Measurements from ENCODE around the gene TRIM69.
A peak's percentile ranks its signal among the peaks of the same experiment; 100 is the strongest.
"Not testable (repeated sequence)": the region's sequence is repeated elsewhere in the genome, so short reads cannot be mapped to it uniquely, and the experiment has no call there.

TRIM69 gene

DNA sequence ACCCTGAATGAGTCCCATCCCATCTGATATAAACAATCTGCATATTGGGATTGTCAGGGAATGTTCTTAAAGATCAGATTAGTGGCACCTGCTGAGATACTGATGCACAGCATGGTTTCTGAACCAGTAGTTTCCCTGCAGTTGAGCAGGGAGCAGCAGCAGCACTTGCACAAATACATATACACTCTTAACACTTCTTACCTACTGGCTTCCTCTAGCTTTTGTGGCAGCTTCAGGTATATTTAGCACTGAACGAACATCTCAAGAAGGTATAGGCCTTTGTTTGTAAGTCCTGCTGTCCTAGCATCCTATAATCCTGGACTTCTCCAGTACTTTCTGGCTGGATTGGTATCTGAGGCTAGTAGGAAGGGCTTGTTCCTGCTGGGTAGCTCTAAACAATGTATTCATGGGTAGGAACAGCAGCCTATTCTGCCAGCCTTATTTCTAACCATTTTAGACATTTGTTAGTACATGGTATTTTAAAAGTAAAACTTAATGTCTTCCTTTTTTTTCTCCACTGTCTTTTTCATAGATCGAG lies 20.5 kb upstream of the TRIM69 start:
- no peak for DNase-seq
- H3K4me3 ChIP-seq (ENCODE audit: insufficient read depth, low read depth, low read length, poor library complexity, severe bottlenecking), result peak overlapping the region; percentile 100

DNA sequence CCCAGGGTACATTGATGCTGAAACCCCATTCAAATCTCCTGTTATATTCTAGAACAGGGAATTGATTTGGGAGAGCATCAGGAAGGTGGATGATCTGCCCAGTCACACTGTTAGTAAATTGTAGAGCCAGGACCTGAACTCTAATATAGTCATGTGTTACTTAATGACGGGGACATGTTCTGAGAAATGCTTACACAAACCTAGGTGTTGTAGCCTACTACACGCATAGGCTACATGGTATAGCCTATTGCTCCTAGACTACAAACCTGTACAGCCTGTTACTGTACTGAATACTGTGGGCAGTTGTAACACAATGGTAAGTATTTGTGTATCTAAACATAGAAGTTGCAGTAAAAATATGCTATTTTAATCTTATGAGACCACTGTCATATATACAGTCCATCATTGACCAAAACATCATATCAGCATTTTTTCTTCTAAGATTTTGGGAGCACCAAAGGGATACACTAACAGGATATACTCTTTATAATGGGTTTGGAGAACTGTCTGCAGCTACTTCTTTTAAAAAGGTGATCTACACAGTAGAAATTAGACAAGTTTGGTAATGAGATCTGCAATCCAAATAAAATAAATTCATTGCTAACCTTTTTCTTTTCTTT lies 19.2 kb upstream of the TRIM69 start:
- peaks cover 63% of the 10 kb centered on the region for H3K4me1 ChIP-seq (ENCODE audit: control insufficient read depth, insufficient read depth, low read length, poor library complexity, severe bottlenecking)
- peak overlapping the region; percentile 79 for H3K27ac ChIP-seq (ENCODE audit: insufficient read depth, low read length, poor library complexity, severe bottlenecking)
- no peaks in the 10 kb centered on the region for H3K27me3 ChIP-seq (replicated peaks; ENCODE audit: control insufficient read depth, insufficient read depth, low read length, poor library complexity, severe bottlenecking)
- no peak for DNase-seq
- peaks cover 60% of the 10 kb centered on the region for H3K36me3 ChIP-seq (ENCODE audit: control insufficient read depth, insufficient read depth, low read length)
- peak overlapping the region; percentile 100 for H3K4me3 ChIP-seq (ENCODE audit: insufficient read depth, low read depth, low read length, poor library complexity, severe bottlenecking)
- no peaks in the 10 kb centered on the region for H3K9me3 ChIP-seq (ENCODE audit: control insufficient read depth, low read length)

More for the DNA sequence above, 20.5 kb upstream of the TRIM69 start:
- Histone ChIP-seq H3K9me3 (ENCODE audit: control insufficient read depth, low read length) (no peaks in the 10 kb centered on the region), H3K4me1 (ENCODE audit: control insufficient read depth, insufficient read depth, low read length, poor library complexity, severe bottlenecking) (peaks cover 60% of the 10 kb centered on the region), H3K27ac (ENCODE audit: insufficient read depth, low read length, poor library complexity, severe bottlenecking) (peak overlapping the region; percentile 100), H3K27me3 (replicated peaks; ENCODE audit: control insufficient read depth, insufficient read depth, low read length, poor library complexity, severe bottlenecking) (no peaks in the 10 kb centered on the region), H3K36me3 (ENCODE audit: control insufficient read depth, insufficient read depth, low read length) (peaks cover 68% of the 10 kb centered on the region)

DNA sequence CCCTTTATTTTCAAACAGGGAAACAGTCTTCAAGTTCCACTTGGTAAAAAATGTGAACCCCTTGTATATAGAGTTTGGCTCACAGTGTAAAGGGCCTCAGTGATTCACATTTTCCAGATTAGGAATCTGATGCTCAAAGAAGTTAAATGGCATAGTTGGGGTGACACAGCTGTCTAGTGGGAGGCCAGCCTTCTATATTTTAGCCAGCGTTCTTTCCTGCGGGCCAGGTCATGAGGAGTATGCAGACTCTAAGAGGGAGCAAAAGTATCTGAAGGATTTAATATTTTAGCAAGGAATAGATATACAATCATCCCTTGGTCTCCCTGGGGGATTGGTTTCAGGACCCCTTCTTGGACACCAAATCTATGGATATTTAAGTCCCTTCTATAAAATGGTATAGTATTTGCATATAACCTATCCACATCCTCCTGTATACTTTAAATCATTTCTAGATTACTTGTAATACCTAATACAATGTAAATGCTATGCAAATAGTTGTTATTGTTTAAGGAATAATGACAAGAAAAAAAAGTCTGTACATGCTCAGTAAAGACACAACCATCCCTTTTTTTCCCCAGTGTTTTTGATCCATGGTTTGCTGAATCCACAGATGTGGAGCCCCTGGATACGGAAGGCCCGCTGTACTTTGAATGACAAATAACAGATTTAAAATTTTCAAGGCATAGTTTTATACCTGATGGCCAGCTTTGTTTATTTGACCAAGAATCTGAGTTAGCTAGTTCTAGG lies 18.0 kb upstream of the TRIM69 start:
- DNase-seq, result no peak
- H3K4me1 ChIP-seq (ENCODE audit: control insufficient read depth, insufficient read depth, low read length, poor library complexity, severe bottlenecking), result peaks cover 63% of the 10 kb centered on the region
- no peaks in the 10 kb centered on the region for H3K27me3 ChIP-seq (replicated peaks; ENCODE audit: control insufficient read depth, insufficient read depth, low read length, poor library complexity, severe bottlenecking)
- H3K9me3 ChIP-seq (ENCODE audit: control insufficient read depth, low read length), result no peaks in the 10 kb centered on the region
- H3K27ac ChIP-seq (ENCODE audit: insufficient read depth, low read length, poor library complexity, severe bottlenecking), result peak overlapping the region; percentile 79
- peak overlapping the region; percentile 6 for H3K4me3 ChIP-seq (ENCODE audit: insufficient read depth, low read depth, low read length, poor library complexity, severe bottlenecking)
- H3K36me3 ChIP-seq (ENCODE audit: control insufficient read depth, insufficient read depth, low read length), result peaks cover 49% of the 10 kb centered on the region

DNA sequence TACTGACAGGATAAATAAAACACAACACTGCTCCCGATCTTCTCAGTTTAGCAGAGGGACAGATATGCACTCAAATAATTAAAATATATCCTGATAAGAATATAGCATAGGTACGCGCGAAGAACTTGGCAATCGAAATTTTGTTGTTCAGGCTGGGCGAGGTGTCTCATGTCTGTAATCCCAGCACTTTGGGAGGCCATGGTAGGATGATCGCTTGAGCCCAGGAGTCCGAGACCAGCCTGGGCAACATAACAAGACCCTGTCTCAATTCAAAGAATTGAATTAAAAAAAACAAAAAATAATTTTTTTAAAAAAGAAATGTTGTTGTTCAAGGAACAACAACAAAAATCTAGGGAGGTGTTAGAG lies 17.4 kb upstream of the TRIM69 start:
- H3K4me1 ChIP-seq (ENCODE audit: control insufficient read depth, insufficient read depth, low read length, poor library complexity, severe bottlenecking), result peaks cover 68% of the 10 kb centered on the region
- peak overlapping the region; percentile 6 for H3K4me3 ChIP-seq (ENCODE audit: insufficient read depth, low read depth, low read length, poor library complexity, severe bottlenecking)
- peaks cover 46% of the 10 kb centered on the region for H3K36me3 ChIP-seq (ENCODE audit: control insufficient read depth, insufficient read depth, low read length)
- DNase-seq, result no peak
- no peaks in the 10 kb centered on the region for H3K9me3 ChIP-seq (ENCODE audit: control insufficient read depth, low read length)
- peak overlapping the region; percentile 79 for H3K27ac ChIP-seq (ENCODE audit: insufficient read depth, low read length, poor library complexity, severe bottlenecking)
- H3K27me3 ChIP-seq (replicated peaks; ENCODE audit: control insufficient read depth, insufficient read depth, low read length, poor library complexity, severe bottlenecking), result no peaks in the 10 kb centered on the region

DNA sequence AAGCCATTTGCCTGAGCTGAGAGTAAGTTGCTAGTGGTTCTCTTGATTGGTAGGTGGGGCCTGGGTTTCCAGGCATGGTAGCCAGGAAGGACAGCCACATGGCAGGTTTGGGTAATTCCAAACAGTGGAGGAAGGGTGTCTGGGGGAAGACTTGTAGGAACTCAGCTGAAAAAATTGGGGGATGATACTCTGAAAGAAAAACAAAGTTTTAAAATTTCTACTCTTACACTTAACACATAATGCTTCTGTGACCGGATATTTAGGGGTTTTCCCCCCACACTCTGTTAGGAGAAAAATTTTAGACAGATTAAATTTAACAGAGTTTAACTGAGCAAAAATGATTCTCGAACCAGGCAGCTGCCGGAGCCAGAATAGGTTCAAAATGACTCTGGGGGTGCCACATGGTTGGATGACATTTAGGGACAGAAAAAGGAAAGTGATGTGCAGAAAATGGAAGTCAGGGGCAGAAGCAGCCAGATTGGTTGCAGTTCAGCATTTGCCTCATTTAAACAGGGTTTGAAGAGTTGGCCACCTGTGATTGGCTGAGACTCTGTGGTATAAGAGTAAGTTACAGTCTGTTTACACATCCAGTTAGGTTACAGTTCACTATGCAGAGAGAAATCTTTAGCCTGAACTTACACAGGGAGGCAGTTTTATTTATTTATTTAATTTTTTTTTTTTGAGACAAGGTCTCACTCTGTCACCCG lies 16.9 kb upstream of the TRIM69 start:
- Histone ChIP-seq H3K27me3 (replicated peaks; ENCODE audit: control insufficient read depth, insufficient read depth, low read length, poor library complexity, severe bottlenecking) (no peaks in the 10 kb centered on the region), H3K27ac (ENCODE audit: insufficient read depth, low read length, poor library complexity, severe bottlenecking) (peak overlapping the region; percentile 79), H3K36me3 (ENCODE audit: control insufficient read depth, insufficient read depth, low read length) (peaks cover 42% of the 10 kb centered on the region), H3K4me3 (ENCODE audit: insufficient read depth, low read depth, low read length, poor library complexity, severe bottlenecking) (no peak overlapping the region), H3K9me3 (ENCODE audit: control insufficient read depth, low read length) (no peaks in the 10 kb centered on the region), H3K4me1 (ENCODE audit: control insufficient read depth, insufficient read depth, low read length, poor library complexity, severe bottlenecking) (peaks cover 71% of the 10 kb centered on the region)
- DNase-seq, result peak; percentile 23 to 45 (median 44)

DNA sequence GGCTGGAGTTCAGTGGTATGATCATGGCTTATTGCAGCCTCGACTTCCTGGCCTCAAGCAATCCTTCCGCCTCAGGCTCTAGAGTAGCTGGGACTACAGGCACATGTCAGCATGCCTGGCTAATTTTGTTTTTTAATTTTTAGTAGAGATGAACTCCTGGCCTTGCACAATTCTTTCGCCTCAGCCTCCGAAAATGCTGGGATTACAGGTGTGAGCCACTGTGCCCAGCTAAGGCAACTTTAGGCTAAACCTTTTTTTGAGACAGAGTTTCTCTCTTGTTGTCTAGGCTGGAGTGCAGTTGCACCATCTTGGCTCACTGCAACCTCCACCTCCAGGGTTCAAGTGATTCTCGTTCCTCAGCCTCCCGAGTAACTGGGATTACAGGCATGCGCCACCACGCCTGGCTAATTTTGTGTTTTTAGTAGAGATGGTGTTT lies 16.3 kb upstream of the TRIM69 start:
- Histone ChIP-seq H3K4me1 (ENCODE audit: control insufficient read depth, insufficient read depth, low read length, poor library complexity, severe bottlenecking) (peaks cover 72% of the 10 kb centered on the region), H3K36me3 (ENCODE audit: control insufficient read depth, insufficient read depth, low read length) (peaks cover 39% of the 10 kb centered on the region), H3K27ac (ENCODE audit: insufficient read depth, low read length, poor library complexity, severe bottlenecking) (peak overlapping the region; percentile 79)
- not testable (repeated sequence) for DNase-seq; H3K4me3 ChIP-seq (ENCODE audit: insufficient read depth, low read depth, low read length, poor library complexity, severe bottlenecking); H3K9me3 ChIP-seq (ENCODE audit: control insufficient read depth, low read length); H3K27me3 ChIP-seq (replicated peaks; ENCODE audit: control insufficient read depth, insufficient read depth, low read length, poor library complexity, severe bottlenecking)

DNA sequence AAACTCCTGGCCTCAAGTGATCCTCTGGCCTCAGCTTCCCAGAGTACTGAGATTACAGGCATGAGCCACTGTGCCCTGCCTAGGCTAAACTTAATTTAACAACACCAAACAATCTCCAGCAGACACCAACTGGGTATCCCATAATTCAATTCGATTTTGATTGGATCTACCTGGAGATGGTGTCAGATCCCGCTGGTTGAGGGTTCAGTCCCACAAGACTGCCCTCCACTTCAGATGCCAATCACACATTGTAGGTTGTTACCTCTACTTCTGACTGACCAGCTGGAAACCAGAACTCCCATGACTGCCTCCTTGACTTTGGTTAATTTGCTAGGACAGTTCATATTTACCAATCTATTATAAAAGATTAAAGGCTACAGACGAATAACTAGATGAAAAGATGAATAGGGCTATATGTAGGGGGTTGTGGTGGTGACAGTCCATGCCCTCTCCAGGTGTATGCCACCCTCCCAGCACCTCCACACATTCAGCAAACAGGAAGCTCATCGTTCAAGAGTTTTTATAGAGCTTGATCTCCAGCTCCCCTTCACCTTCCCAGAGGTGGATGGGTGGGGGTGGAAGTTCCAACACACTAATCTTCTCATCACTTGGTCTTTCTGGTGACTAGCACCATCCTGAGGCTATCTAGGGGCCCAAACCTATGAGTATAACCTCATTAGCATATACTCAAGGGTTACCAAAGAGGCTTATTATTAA lies 15.7 kb upstream of the TRIM69 start:
- Histone ChIP-seq H3K4me3 (ENCODE audit: insufficient read depth, low read depth, low read length, poor library complexity, severe bottlenecking) (no peak overlapping the region), H3K4me1 (ENCODE audit: control insufficient read depth, insufficient read depth, low read length, poor library complexity, severe bottlenecking) (peaks cover 73% of the 10 kb centered on the region), H3K27ac (ENCODE audit: insufficient read depth, low read length, poor library complexity, severe bottlenecking) (peak overlapping the region; percentile 79), H3K9me3 (ENCODE audit: control insufficient read depth, low read length) (no peaks in the 10 kb centered on the region), H3K36me3 (ENCODE audit: control insufficient read depth, insufficient read depth, low read length) (peaks cover 33% of the 10 kb centered on the region), H3K27me3 (replicated peaks; ENCODE audit: control insufficient read depth, insufficient read depth, low read length, poor library complexity, severe bottlenecking) (no peaks in the 10 kb centered on the region)
- no peak for DNase-seq

DNA sequence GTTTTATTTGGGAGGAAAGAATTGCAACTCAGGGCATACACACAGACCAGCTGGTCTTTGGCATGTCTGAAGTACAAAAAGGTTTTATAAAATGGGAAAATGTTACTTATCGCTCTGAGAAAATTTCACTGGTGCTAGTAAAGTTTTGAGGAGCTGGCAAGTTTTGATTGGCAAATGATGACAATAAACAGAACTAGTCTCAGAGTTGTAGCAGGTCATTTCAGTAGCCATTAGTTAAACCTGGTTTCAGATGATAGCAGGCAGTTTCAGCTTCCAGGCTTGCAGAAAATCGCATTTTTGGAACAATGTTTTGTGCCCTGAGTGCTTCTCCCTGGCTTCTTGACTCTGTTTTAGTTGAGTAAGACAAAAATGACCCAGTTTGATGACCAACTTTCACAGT lies 14.3 kb upstream of the TRIM69 start:
- H3K9me3 ChIP-seq (ENCODE audit: control insufficient read depth, low read length), result no peaks in the 10 kb centered on the region
- peaks cover 70% of the 10 kb centered on the region for H3K4me1 ChIP-seq (ENCODE audit: control insufficient read depth, insufficient read depth, low read length, poor library complexity, severe bottlenecking)
- no peaks in the 10 kb centered on the region for H3K27me3 ChIP-seq (replicated peaks; ENCODE audit: control insufficient read depth, insufficient read depth, low read length, poor library complexity, severe bottlenecking)
- no peak overlapping the region for H3K27ac ChIP-seq (ENCODE audit: insufficient read depth, low read length, poor library complexity, severe bottlenecking)
- H3K4me3 ChIP-seq (ENCODE audit: insufficient read depth, low read depth, low read length, poor library complexity, severe bottlenecking), result no peak overlapping the region
- no peak for DNase-seq
- H3K36me3 ChIP-seq (ENCODE audit: control insufficient read depth, insufficient read depth, low read length), result peaks cover 19% of the 10 kb centered on the region

DNA sequence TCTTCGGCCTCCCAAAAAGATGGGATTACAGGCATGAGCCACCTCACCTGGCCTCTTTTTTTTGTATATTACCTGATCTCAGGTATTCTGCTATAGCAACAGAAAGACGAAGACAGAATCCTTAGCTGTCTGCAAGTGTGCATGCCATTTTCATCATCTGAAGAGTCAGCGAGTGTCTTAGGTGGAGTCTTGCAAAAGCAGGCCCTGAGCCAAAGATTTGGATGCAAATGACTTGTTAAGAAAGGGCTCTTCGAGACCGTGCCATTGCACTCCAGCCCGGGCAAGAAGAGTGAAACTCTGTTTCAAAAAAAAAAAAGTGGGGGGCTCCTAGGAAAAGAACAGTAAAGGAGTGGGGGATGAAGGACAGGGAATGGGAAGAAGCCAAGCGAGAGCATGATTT lies 10.2 kb upstream of the TRIM69 start:
- no peak for DNase-seq
- H3K9me3 ChIP-seq (ENCODE audit: control insufficient read depth, low read length), result no peaks in the 10 kb centered on the region
- H3K4me1 ChIP-seq (ENCODE audit: control insufficient read depth, insufficient read depth, low read length, poor library complexity, severe bottlenecking), result peaks cover 52% of the 10 kb centered on the region
- H3K27ac ChIP-seq (ENCODE audit: insufficient read depth, low read length, poor library complexity, severe bottlenecking), result peak overlapping the region; percentile 98
- no peaks in the 10 kb centered on the region for H3K36me3 ChIP-seq (ENCODE audit: control insufficient read depth, insufficient read depth, low read length)
- no peaks in the 10 kb centered on the region for H3K27me3 ChIP-seq (replicated peaks; ENCODE audit: control insufficient read depth, insufficient read depth, low read length, poor library complexity, severe bottlenecking)
- peak overlapping the region; percentile 34 for H3K4me3 ChIP-seq (ENCODE audit: insufficient read depth, low read depth, low read length, poor library complexity, severe bottlenecking)

Data from effector memory CD4-positive, alpha-beta T cell (primary cell).